Sigmoid colon (tissue), 4 donors: ENCODE measurements around the gene ZC3H10.

Experiments used
- POLR2AphosphoS5 ChIP-seq, 4 donors: sonication (generic); formaldehyde crosslinking; IDR thresholded peaks; one replicate each; pipeline ENCODE4 v1.6.1; 2017; ENCODE audit warnings: antibody characterized with exemption in 4 of 4
- TF ChIP-seq, protein P1 (sequence below), 4 experiments: fragments of 450-650 bp in 3 of 4; fragments of 200-600 bp in 1 of 4; IDR thresholded peaks; one replicate each; pipeline ENCODE4 v1.5.1; 2016 to 2019; ENCODE audit warnings: antibody characterized with exemption in 4 of 4, mild to moderate bottlenecking in 3 of 4, moderate library complexity in 2 of 4

DNA sequence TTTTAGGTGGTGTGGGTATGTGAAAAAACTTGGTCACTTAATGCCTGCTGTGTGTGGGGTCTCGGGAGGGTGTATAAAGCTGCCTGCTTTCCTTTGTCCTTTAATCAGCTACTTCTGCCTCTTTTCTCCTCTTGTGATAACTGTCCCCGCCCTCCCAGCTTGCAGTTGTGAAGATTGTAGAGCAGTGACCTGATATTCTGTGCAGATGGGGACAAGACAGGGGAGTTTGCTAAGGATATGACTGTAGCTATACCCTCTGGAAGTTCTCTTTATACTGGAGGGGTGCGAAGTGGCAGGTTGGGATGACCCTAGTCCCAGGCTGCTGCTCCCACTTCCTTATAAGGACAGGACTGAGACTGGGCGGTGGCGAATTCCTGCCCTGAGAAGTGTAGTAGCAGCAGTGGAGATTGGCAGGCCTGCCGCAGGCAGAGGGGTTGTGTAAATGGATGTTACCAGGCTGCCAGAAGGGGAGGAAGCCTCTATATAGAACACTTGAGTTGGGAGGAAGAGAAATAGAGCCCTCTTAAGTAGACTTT is 40.9 kb downstream of the ZC3H10 start:
- TF ChIP-seq, protein P1, sequence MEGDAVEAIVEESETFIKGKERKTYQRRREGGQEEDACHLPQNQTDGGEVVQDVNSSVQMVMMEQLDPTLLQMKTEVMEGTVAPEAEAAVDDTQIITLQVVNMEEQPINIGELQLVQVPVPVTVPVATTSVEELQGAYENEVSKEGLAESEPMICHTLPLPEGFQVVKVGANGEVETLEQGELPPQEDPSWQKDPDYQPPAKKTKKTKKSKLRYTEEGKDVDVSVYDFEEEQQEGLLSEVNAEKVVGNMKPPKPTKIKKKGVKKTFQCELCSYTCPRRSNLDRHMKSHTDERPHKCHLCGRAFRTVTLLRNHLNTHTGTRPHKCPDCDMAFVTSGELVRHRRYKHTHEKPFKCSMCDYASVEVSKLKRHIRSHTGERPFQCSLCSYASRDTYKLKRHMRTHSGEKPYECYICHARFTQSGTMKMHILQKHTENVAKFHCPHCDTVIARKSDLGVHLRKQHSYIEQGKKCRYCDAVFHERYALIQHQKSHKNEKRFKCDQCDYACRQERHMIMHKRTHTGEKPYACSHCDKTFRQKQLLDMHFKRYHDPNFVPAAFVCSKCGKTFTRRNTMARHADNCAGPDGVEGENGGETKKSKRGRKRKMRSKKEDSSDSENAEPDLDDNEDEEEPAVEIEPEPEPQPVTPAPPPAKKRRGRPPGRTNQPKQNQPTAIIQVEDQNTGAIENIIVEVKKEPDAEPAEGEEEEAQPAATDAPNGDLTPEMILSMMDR (IDR thresholded peaks at IDR 0.05) = no peak
- TF ChIP-seq POLR2AphosphoS5 (IDR thresholded peaks at IDR 0.05) = peak; percentile 91 to 96 (median 94)
